ENCODE data around the gene RBMS1.

RBMS1 gene

DNA sequence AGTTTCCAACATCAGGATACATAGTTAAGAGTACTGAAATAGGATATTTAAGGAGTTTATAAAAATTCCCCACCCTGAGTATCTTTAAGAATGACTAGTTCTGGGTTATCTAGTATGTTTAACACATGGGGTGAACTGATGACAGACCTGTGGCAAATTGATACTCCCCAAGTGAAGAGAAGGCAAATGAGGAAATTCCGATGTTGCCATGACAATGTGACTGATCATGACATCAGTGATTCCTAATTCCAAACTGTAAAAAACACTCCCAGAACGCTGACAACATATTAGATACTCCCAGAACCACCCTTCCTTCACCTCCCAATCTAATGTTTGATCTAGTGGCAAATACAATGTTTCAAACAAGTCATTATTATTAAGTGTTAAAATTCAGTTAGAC lies 77.6 kb downstream of the RBMS1 start:
- no peaks in the 10 kb centered on the region for H3K27me3 ChIP-seq (ENCODE audit: control insufficient read depth, insufficient read depth, low read length)
- no peaks in the 10 kb centered on the region for H3K4me1 ChIP-seq (ENCODE audit: control insufficient read depth, insufficient read depth, low read length)
- no peak overlapping the region for H3K9ac ChIP-seq (ENCODE audit: low read depth, low read length)
- H3K36me3 ChIP-seq (ENCODE audit: control insufficient read depth, insufficient read depth, low read length) = no peaks in the 10 kb centered on the region
- H3K4me3 ChIP-seq (ENCODE audit: low read depth, low read length) = no peak overlapping the region
- H3K9me3 ChIP-seq (ENCODE audit: control insufficient read depth, insufficient read depth, low read length) = no peaks in the 10 kb centered on the region

- H3K9me3 ChIP-seq (ENCODE audit: control insufficient read depth, insufficient read depth, low read length) = no peaks in the 10 kb centered on the region
- H3K9ac ChIP-seq (ENCODE audit: low read depth, low read length) = no peak overlapping the region
- peaks cover 6% of the 10 kb centered on the region for H3K4me1 ChIP-seq (ENCODE audit: control insufficient read depth, insufficient read depth, low read length)
- no peaks in the 10 kb centered on the region for H3K36me3 ChIP-seq (ENCODE audit: control insufficient read depth, insufficient read depth, low read length)
- H3K4me3 ChIP-seq (ENCODE audit: low read depth, low read length) = no peak overlapping the region
- H3K27me3 ChIP-seq (ENCODE audit: control insufficient read depth, insufficient read depth, low read length) = peaks cover 10% of the 10 kb centered on the region
Observed at GRCh38 chr2:160411955-160412354, 81.7 kb downstream of the RBMS1 start.

GRCh38 chr2:160411167-160411566 lies 82.4 kb downstream of the RBMS1 start:
- H3K36me3 ChIP-seq (ENCODE audit: control insufficient read depth, insufficient read depth, low read length) = no peaks in the 10 kb centered on the region
- H3K9me3 ChIP-seq (ENCODE audit: control insufficient read depth, insufficient read depth, low read length) = no peaks in the 10 kb centered on the region
- H3K4me3 ChIP-seq (ENCODE audit: low read depth, low read length) = no peak overlapping the region
- H3K27me3 ChIP-seq (ENCODE audit: control insufficient read depth, insufficient read depth, low read length) = peaks cover 11% of the 10 kb centered on the region
- H3K4me1 ChIP-seq (ENCODE audit: control insufficient read depth, insufficient read depth, low read length) = peaks cover 7% of the 10 kb centered on the region
- no peak overlapping the region for H3K9ac ChIP-seq (ENCODE audit: low read depth, low read length)

DNA sequence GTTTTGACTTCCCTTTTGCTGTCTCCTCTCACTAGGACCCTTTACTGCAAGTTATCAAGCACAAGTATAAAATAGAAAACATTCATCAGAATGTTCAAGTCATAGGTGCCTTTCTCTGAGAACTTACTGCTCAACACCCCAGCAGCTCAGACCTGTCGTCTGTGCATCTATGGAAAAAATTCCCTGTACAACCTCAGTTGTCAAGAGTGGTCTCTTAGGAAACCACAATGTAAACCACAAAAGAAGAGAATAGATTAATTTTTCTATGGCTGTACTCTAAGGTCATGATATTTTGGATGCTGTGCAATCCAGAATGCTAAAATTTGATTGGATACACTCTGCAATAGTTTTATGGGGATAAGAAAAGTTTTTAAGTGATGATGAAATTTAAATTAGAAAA lies 84.1 kb downstream of the RBMS1 start:
- H3K4me1 ChIP-seq (ENCODE audit: control insufficient read depth, insufficient read depth, low read length) = peaks cover 15% of the 10 kb centered on the region
- no peaks in the 10 kb centered on the region for H3K9me3 ChIP-seq (ENCODE audit: control insufficient read depth, insufficient read depth, low read length)
- no peak overlapping the region for H3K4me3 ChIP-seq (ENCODE audit: low read depth, low read length)
- H3K27me3 ChIP-seq (ENCODE audit: control insufficient read depth, insufficient read depth, low read length) = peaks cover 20% of the 10 kb centered on the region
- no peaks in the 10 kb centered on the region for H3K36me3 ChIP-seq (ENCODE audit: control insufficient read depth, insufficient read depth, low read length)
- H3K9ac ChIP-seq (ENCODE audit: low read depth, low read length) = no peak overlapping the region

GRCh38 chr2:160408959-160409291 lies 84.7 kb downstream of the RBMS1 start:
- Histone ChIP-seq H3K4me1 (ENCODE audit: control insufficient read depth, insufficient read depth, low read length) (peaks cover 15% of the 10 kb centered on the region), H3K9ac (ENCODE audit: low read depth, low read length) (no peak overlapping the region), H3K4me3 (ENCODE audit: low read depth, low read length) (peak overlapping the region; percentile 75), H3K9me3 (ENCODE audit: control insufficient read depth, insufficient read depth, low read length) (no peaks in the 10 kb centered on the region), H3K36me3 (ENCODE audit: control insufficient read depth, insufficient read depth, low read length) (no peaks in the 10 kb centered on the region), H3K27me3 (ENCODE audit: control insufficient read depth, insufficient read depth, low read length) (peaks cover 26% of the 10 kb centered on the region)

GRCh38 chr2:160408173-160408958 lies 85.2 kb downstream of the RBMS1 start:
- Histone ChIP-seq H3K4me1 (ENCODE audit: control insufficient read depth, insufficient read depth, low read length) (peaks cover 18% of the 10 kb centered on the region), H3K27me3 (ENCODE audit: control insufficient read depth, insufficient read depth, low read length) (peaks cover 32% of the 10 kb centered on the region), H3K36me3 (ENCODE audit: control insufficient read depth, insufficient read depth, low read length) (no peaks in the 10 kb centered on the region), H3K9ac (ENCODE audit: low read depth, low read length) (peak overlapping the region; percentile 57), H3K9me3 (ENCODE audit: control insufficient read depth, insufficient read depth, low read length) (no peaks in the 10 kb centered on the region), H3K4me3 (ENCODE audit: low read depth, low read length) (peak overlapping the region; percentile 75)

- Histone ChIP-seq H3K27me3 (ENCODE audit: control insufficient read depth, insufficient read depth, low read length) (peaks cover 39% of the 10 kb centered on the region), H3K9me3 (ENCODE audit: control insufficient read depth, insufficient read depth, low read length) (no peaks in the 10 kb centered on the region), H3K4me1 (ENCODE audit: control insufficient read depth, insufficient read depth, low read length) (peaks cover 25% of the 10 kb centered on the region)
Observed at GRCh38 chr2:160407393-160408172, 86.0 kb downstream of the RBMS1 start.

GRCh38 chr2:160406591-160407392 lies 86.8 kb downstream of the RBMS1 start:
- no peaks in the 10 kb centered on the region for H3K36me3 ChIP-seq (ENCODE audit: control insufficient read depth, insufficient read depth, low read length)
- no peaks in the 10 kb centered on the region for H3K9me3 ChIP-seq (ENCODE audit: control insufficient read depth, insufficient read depth, low read length)
- H3K4me1 ChIP-seq (ENCODE audit: control insufficient read depth, insufficient read depth, low read length) = peaks cover 33% of the 10 kb centered on the region
- H3K4me3 ChIP-seq (ENCODE audit: low read depth, low read length) = peak overlapping the region; percentile 67
- H3K9ac ChIP-seq (ENCODE audit: low read depth, low read length) = no peak overlapping the region
- peaks cover 41% of the 10 kb centered on the region for H3K27me3 ChIP-seq (ENCODE audit: control insufficient read depth, insufficient read depth, low read length)

More at GRCh38 chr2:160407393-160408172, 86.0 kb downstream of the RBMS1 start:
- Histone ChIP-seq H3K36me3 (ENCODE audit: control insufficient read depth, insufficient read depth, low read length) (no peaks in the 10 kb centered on the region), H3K4me3 (ENCODE audit: low read depth, low read length) (peak overlapping the region; percentile 75), H3K9ac (ENCODE audit: low read depth, low read length) (no peak overlapping the region)

DNA sequence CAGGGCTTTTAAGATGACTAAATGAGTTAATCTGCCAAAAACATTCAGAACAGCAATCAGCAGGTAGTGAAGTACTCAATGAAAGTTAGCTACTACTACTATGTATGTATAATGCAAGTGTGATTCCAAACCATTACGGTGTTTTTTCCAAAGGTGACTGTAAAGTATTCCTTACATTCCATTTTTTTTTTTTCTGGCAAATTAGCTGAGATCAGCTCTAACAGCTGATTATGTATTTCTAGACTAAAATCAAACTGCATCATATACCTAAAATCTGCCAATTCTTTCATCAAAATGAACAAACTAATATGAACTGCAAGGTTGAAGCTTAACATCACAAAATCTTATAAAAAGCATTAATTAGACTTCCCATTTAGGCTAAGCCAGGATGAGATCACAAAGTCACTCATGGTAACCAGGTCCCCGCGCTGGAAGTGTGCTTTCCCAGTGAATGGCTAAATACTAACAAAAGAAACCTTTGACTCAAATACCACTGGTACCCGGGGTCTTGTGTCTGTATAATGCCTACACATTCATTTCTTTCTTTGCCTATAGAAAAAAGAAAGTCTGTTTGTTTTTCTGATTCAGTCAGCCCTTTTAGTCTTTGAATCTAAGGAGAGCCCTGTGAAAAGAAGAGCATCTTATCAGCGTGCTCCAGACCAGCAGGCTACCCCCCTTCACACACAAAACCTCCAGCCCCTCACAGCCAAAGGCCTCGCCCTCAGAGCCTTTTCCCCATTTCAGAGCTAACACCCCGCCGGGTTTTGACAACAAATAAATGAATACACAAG lies 88.3 kb downstream of the RBMS1 start:
- no peak overlapping the region for H3K9ac ChIP-seq (ENCODE audit: low read depth, low read length)
- no peaks in the 10 kb centered on the region for H3K36me3 ChIP-seq (ENCODE audit: control insufficient read depth, insufficient read depth, low read length)
- peaks cover 41% of the 10 kb centered on the region for H3K27me3 ChIP-seq (ENCODE audit: control insufficient read depth, insufficient read depth, low read length)
- peak overlapping the region; percentile 67 for H3K4me3 ChIP-seq (ENCODE audit: low read depth, low read length)
- peaks cover 35% of the 10 kb centered on the region for H3K4me1 ChIP-seq (ENCODE audit: control insufficient read depth, insufficient read depth, low read length)
- no peaks in the 10 kb centered on the region for H3K9me3 ChIP-seq (ENCODE audit: control insufficient read depth, insufficient read depth, low read length)

DNA sequence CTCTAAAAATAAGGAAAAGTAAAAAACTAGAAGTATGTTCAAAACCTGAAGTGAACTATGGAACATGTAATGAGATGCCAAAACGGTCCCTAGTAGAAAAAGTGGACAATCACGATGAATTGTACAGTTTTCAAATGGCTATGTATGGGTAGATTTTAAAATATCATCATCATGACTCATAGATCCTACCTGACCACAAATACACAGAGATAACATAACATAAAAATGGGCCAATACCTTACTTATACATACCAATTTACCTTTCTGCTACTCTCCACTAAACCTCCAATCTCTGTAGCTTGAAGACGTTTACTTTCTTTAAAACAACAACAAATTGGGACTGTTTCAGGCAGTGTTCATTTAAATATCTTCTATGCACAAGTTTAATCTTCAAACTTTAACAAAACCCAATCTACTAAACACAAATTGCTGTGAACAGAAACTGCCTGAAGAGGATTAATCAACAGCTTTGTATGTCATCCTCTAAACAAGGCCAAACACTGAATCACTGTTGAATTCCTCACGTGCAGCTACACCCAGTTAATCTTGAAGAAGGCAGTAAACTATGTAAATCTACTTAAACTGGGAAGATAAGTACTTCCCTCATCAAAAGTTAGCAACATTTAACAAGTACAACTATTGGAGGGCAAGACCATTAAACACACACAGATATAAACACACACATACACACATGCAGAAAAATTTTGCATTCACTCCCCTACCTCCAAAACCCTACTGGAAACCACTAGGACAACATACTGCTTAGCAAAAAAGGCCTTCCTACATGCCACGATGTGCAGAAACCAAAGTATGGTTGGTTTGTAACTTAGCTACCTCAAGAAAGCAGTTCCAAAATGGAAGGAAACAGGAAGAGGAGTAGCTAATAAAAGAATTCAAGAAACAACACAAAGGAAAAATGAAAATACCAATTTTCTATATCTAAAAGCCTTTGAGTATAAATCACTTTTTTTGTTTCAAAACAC lies 90.3 kb downstream of the RBMS1 start:
- Histone ChIP-seq H3K4me1 (ENCODE audit: control insufficient read depth, insufficient read depth, low read length) (peaks cover 32% of the 10 kb centered on the region), H3K4me3 (ENCODE audit: low read depth, low read length) (no peak overlapping the region), H3K9ac (ENCODE audit: low read depth, low read length) (no peak overlapping the region), H3K36me3 (ENCODE audit: control insufficient read depth, insufficient read depth, low read length) (no peaks in the 10 kb centered on the region), H3K9me3 (ENCODE audit: control insufficient read depth, insufficient read depth, low read length) (no peaks in the 10 kb centered on the region), H3K27me3 (ENCODE audit: control insufficient read depth, insufficient read depth, low read length) (peaks cover 37% of the 10 kb centered on the region)
